GM12875 (cell line): ENCODE measurements around the gene HAX1.
"Not testable (repeated sequence)": the region's sequence is repeated elsewhere in the genome, so short reads cannot be mapped to it uniquely, and the experiment has no call there.

ENCODE experiments used
- H3K4me3 ChIP-seq: one replicate; pipeline ENCODE4 v1.5.1; 2011; ENCODE audit warnings: low read depth, low read length, control low read depth
- TF ChIP-seq, protein P1 (sequence below): IDR thresholded peaks from 2 replicates; pipeline ENCODE4 v1.5.1; 2011; ENCODE audit warnings: low read depth, mild to moderate bottlenecking, control low read depth, inconsistent platforms, low read length, moderate library complexity, borderline replicate concordance; ENCODE audit not compliant: insufficient read depth

HAX1 gene

GRCh38 chr1:154260127-154260526 lies 12.3 kb upstream of the HAX1 start:
- H3K4me3 ChIP-seq, result no peak overlapping the region
- TF ChIP-seq, protein P1, sequence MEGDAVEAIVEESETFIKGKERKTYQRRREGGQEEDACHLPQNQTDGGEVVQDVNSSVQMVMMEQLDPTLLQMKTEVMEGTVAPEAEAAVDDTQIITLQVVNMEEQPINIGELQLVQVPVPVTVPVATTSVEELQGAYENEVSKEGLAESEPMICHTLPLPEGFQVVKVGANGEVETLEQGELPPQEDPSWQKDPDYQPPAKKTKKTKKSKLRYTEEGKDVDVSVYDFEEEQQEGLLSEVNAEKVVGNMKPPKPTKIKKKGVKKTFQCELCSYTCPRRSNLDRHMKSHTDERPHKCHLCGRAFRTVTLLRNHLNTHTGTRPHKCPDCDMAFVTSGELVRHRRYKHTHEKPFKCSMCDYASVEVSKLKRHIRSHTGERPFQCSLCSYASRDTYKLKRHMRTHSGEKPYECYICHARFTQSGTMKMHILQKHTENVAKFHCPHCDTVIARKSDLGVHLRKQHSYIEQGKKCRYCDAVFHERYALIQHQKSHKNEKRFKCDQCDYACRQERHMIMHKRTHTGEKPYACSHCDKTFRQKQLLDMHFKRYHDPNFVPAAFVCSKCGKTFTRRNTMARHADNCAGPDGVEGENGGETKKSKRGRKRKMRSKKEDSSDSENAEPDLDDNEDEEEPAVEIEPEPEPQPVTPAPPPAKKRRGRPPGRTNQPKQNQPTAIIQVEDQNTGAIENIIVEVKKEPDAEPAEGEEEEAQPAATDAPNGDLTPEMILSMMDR, result no peak

- TF ChIP-seq, protein P1, result no peak
- no peak overlapping the region for H3K4me3 ChIP-seq
Observed at GRCh38 chr1:154263465-154264332, 8.7 kb upstream of the HAX1 start.

- TF ChIP-seq, protein P1, result no peak
- no peak overlapping the region for H3K4me3 ChIP-seq
Observed at GRCh38 chr1:154264454-154264853, 8.0 kb upstream of the HAX1 start.

DNA sequence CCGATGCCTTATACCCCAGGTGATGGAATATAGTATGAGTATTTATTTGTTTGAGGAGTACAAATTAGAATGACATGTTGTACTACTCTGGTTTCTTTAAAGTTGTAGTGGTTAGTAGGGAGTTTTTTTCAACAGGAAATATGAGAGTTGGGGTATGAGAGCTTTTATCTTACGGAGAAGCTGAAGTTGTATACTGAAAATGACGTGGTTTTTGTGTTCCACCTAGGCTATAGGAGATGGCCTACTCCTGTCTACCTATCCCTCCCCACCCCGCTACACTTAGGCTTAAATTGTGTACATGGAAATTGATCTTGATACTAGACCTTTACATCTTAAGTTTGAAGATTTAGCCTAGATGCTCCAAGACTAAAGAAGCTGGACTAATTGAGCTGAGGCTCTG lies 6.8 kb upstream of the HAX1 start:
- no peak overlapping the region for H3K4me3 ChIP-seq
- TF ChIP-seq, protein P1, result no peak

DNA sequence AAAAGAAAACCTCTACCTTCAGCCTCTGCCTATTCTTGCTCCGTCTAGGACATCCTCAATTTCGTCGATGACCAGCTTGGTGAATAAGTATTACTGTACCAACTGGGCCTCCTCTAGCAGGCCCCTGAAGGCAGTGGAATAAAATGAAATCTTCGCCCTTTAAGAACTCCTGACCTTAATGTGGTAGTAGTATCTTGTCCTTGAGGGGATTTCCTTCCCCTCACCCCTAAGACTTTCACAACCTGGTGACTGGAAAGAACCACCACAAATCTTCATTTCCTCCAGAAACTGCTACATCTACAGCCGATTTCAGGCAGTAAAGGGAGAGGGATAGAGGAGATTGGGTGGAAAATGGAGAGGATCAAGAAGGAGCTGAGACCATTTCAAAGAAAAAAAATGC lies 1.6 kb upstream of the HAX1 start:
- no peak overlapping the region for H3K4me3 ChIP-seq
- TF ChIP-seq, protein P1, result no peak

DNA sequence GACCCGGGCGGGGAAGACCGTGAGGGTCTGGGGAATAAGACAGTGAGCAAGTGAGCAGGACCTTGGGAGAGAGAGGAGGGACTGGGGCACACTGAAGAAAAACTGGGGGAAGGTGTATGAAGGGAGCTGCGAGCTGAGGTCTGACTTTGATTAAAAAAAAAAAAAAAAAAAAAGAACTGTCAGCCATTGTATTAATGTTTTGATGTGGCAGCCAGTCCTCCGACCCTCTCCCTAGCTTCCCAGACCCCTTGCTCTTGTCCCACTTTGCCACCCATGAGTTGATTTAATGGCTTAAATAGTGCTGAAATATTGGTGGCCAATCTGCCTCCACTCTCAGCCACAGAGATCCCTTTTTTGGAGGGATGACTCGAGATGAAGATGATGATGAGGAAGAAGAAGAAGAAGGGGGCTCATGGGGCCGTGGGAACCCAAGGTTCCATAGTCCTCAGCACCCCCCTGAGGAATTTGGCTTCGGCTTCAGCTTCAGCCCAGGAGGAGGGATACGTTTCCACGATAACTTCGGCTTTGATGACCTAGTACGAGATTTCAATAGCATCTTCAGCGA lies 652 bp downstream of the HAX1 start:
- TF ChIP-seq, protein P1, result no peak
- H3K4me3 ChIP-seq, result peak overlapping the region; percentile 80

GRCh38 chr1:154276797-154277196 lies 4.4 kb downstream of the HAX1 start:
- no peak overlapping the region for H3K4me3 ChIP-seq
- TF ChIP-seq, protein P1, result 0 out of 2 replicates have a peak, but pooled peaks have one; percentile 25

DNA sequence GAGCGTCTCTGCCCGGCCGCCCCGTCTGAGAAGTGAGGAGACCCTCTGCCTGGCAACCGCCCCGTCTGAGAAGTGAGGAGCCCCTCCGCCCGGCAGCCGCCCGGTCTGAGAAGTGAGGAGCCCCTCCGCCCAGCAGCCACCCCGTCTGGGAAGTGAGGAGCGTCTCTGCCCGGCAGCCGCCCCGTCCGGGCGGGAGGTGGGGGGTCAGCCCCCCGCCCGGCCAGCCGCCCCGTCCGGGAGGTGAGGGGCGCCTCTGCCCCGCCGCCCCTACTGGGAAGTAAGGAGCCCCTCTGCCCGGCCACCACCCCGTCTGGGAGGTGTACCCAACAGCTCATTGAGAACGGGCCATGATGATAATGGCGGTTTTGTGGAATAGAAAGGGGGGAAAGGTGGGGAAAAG lies 15.2 kb downstream of the HAX1 start:
- not testable (repeated sequence) for H3K4me3 ChIP-seq
